Pancreas (tissue), 10 donors: ENCODE data around the gene PIGT. TPM values are rescaled to one million over a fixed set of nuclear protein-coding genes. Genes with fewer than 3 reads are reported as not detected.

Source experiments
- ATAC-seq, 4 donors: fragments of 200-7000 bp; cut with Tn5 transposase; one replicate each; pipeline versions ENCODE4 v1.8.0 to v1.9.1; 2020; ENCODE audit warnings: mild to moderate bottlenecking in 4 of 4, moderate library complexity in 4 of 4
- DNase-seq, 6 donors: peaks; one replicate each; pipeline ENCODE4 v3.0.0-alpha.2; 2020
- FAIRE-seq: peaks from 2 replicates; lab custom pipeline; 2012; peaks lifted over from hg19 to GRCh38; lab: Jason Lieb, UNC
- H3K27ac ChIP-seq, 4 donors: fragments of 200-600 bp; sonication (generic); 1 replicate in 3 of 4; 2 replicates in 1 of 4; pipeline versions ENCODE4 v1.5.0 to v1.8.0; 2020
- H3K27me3 ChIP-seq, 4 donors: fragments of 200-600 bp; one replicate each; pipeline ENCODE4 v1.8.0; 2021
- H3K36me3 ChIP-seq, 3 donors: fragments of 200-600 bp; sonication (generic) in 1 of 3; one replicate each; pipeline versions ENCODE4 v1.5.0 to v1.8.0; 2020 to 2021
- H3K4me1 ChIP-seq, 3 donors: fragments of 200-600 bp; one replicate each; pipeline ENCODE4 v1.8.0; 2021
- H3K4me3 ChIP-seq, 4 donors: fragments of 200-600 bp; sonication (generic) in 2 of 4; one replicate each; pipeline versions ENCODE4 v1.5.0 to v1.8.0; 2020 to 2021
- H3K9me3 ChIP-seq, 4 donors: fragments of 200-600 bp; one replicate each; pipeline ENCODE4 v1.8.0; 2021
- WGBS, 2 donors: extraction: QIAGEN DNeasy Blood & Tissue Kit; methylation state at CpG; one replicate each; pipeline ENCODE4 v1.1.7; 2013; 5-methylcytosine and 5-hydroxymethylcytosine counted together
- intact Hi-C, 3 donors: fragments of 100-400 bp; cut with DNase I; formaldehyde crosslinking; loops; one replicate each; pipeline versions ENCODE4 v1.11.1 to v1.14.2; 2022
- polyA plus RNA-seq, 2 donors: library from polyadenylated mRNA; stranded (reverse); fragments of 200-250 nt; gene quantifications; one replicate each; pipeline ENCODE4 v1.2.3, GENCODE V29; 2013
- total RNA-seq, 6 donors: library from RNA; stranded (reverse); fragmentation: NEBNext Ultra II Directional in 4 of 6; extraction: Animal tissue kit (Norgen Biotek cat#: 25700) in 4 of 6; gene quantifications; one replicate each; pipeline versions ENCODE4 v1.2.1 to v1.2.4, GENCODE V29; 2021 to 2023
- TF ChIP-seq, protein P1 (sequence below), 4 donors: fragments of 200-600 bp; sonication (generic) in 3 of 4; IDR thresholded peaks; one replicate each; pipeline versions ENCODE4 v1.5.0 to v1.8.0; 2021; ENCODE audit warnings: antibody characterized with exemption in 4 of 4
- donor health status: healthy with polysubstance abuse.
- donor health status: DM: no; HTN: no; CAD: no; lungs with moderate emphysema.
- donor health status: DM: no; HTN: no; CAD: no.
- donor health status: control.
- donor health status: control.
- donor health status: Bipolar disorder and iron deficiency.
- donor health status: DM: yes; HTN: yes; CAD: no.
- donor health status: DM: no; HTN: no; CAD: no.
- donor health status: DM: no; HTN: no; CAD: no.
- donor health status: DM: yes; HTN: yes; CAD: no.

PIGT gene
- total and polyA plus RNA-seq, 8 donors = 35.3 to 69.1 (median 52.7) TPM

DNA sequence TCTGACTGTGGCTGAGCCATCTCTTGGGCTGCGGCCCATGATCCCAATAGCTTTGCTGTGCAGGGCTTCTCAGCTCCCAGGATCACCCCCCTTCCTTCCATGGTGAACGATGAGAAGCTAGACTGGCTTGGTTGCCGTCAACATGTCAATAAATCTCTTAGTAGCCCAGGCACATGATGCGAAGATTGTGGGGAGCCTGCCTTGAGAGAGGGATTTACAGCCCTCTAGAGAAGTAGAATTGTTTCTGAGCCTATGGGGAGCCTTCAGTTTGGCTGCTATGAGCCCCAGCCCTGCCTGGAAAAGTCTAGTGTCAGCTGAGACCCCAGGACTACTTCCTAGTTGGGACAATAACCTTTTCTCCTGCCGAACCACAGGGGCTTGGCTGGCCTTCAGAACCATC, 3.3 kb upstream of the PIGT start:
- H3K9me3 ChIP-seq = no peaks in the 10 kb centered on the region
- FAIRE-seq (no peak), ATAC-seq (no peak), DNase-seq (no peak)
- peaks cover 0 to 6% (median 0%) of the 10 kb centered on the region in 3 donors for H3K36me3 ChIP-seq
- intact Hi-C loops = no loop called here
- H3K4me1 ChIP-seq = peaks cover 3 to 12% (median 12%) of the 10 kb centered on the region in 3 donors
- no peak overlapping the region for H3K27ac ChIP-seq
- H3K27me3 ChIP-seq = no peaks in the 10 kb centered on the region
- TF ChIP-seq, protein P1, sequence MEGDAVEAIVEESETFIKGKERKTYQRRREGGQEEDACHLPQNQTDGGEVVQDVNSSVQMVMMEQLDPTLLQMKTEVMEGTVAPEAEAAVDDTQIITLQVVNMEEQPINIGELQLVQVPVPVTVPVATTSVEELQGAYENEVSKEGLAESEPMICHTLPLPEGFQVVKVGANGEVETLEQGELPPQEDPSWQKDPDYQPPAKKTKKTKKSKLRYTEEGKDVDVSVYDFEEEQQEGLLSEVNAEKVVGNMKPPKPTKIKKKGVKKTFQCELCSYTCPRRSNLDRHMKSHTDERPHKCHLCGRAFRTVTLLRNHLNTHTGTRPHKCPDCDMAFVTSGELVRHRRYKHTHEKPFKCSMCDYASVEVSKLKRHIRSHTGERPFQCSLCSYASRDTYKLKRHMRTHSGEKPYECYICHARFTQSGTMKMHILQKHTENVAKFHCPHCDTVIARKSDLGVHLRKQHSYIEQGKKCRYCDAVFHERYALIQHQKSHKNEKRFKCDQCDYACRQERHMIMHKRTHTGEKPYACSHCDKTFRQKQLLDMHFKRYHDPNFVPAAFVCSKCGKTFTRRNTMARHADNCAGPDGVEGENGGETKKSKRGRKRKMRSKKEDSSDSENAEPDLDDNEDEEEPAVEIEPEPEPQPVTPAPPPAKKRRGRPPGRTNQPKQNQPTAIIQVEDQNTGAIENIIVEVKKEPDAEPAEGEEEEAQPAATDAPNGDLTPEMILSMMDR (IDR thresholded peaks at IDR 0.05) = no peak
- 68 to 73% methylated on average over 5 of the region's 5 CpGs for WGBS, 2 donors
- no peak overlapping the region for H3K4me3 ChIP-seq

DNA sequence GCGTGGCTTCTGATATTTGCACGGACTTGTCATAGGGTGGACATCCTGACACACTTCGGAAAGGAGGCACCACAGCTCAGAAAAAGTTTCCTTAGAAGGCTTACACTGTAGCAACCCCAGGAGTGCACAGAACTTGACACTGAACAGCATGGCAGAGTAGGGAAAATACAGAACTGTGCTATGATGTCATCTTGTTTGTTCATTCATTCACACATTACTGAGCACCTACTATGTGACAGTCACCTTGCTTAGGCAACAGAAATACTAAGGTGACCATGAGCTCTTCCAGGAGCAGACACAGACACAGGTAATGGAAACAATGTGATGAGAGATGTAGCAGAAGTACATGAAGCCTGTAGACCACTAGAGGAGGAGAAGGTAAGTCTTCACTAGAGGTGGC, 2.5 kb upstream of the PIGT start:
- no peak for FAIRE-seq

DNA sequence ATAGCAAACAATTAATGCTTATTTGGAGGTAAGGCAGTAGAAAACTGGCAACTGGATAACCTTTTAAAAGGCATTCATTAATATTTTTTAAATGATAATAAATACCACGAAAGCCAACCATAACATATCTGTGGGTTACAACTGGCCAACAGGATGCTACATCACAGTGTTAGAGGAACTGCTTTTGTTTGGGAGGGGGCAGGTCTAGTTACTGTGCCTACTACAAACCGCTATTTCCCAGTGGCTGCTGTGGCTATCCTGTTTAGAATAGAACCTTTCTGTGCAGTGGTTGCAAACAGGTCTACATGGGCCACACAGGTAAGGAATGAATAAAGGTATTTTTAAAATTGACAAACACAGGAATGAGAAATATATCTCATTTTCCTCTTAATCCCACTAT, 976 bp downstream of the PIGT start:
- no peaks in the 10 kb centered on the region for H3K27me3 ChIP-seq
- no peak for FAIRE-seq
- no peaks in the 10 kb centered on the region for H3K9me3 ChIP-seq
- H3K27ac ChIP-seq = no peak overlapping the region
- DNase-seq = no peak
- WGBS, 2 donors = 60 to 76% methylated on average over 2 of the region's 2 CpGs
- intact Hi-C loops = no loop called here
- peaks cover 10 to 26% (median 17%) of the 10 kb centered on the region in 3 donors for H3K4me1 ChIP-seq
- no peak for ATAC-seq
- peaks cover 7 to 20% (median 15%) of the 10 kb centered on the region in 3 donors for H3K36me3 ChIP-seq
- TF ChIP-seq, protein P1 (IDR thresholded peaks at IDR 0.05) = no peak
- H3K4me3 ChIP-seq = peak overlapping the region in 2 of 4 donors; percentile 75 to 83

More for the DNA sequence above, 2.5 kb upstream of the PIGT start:
- no peaks in the 10 kb centered on the region for H3K9me3 ChIP-seq
- H3K4me1 ChIP-seq = peaks cover 3 to 12% (median 12%) of the 10 kb centered on the region in 3 donors
- H3K36me3 ChIP-seq = peaks cover 0 to 6% (median 0%) of the 10 kb centered on the region in 3 donors
- H3K4me3 ChIP-seq = no peak overlapping the region
- ATAC-seq (no peak), DNase-seq (no peak)
- intact Hi-C loops = no loop called here
- 51 to 57% methylated on average over 3 of the region's 3 CpGs for WGBS, 2 donors
- H3K27ac ChIP-seq = no peak overlapping the region
- H3K27me3 ChIP-seq = no peaks in the 10 kb centered on the region
- TF ChIP-seq, protein P1 (IDR thresholded peaks at IDR 0.05) = no peak

DNA sequence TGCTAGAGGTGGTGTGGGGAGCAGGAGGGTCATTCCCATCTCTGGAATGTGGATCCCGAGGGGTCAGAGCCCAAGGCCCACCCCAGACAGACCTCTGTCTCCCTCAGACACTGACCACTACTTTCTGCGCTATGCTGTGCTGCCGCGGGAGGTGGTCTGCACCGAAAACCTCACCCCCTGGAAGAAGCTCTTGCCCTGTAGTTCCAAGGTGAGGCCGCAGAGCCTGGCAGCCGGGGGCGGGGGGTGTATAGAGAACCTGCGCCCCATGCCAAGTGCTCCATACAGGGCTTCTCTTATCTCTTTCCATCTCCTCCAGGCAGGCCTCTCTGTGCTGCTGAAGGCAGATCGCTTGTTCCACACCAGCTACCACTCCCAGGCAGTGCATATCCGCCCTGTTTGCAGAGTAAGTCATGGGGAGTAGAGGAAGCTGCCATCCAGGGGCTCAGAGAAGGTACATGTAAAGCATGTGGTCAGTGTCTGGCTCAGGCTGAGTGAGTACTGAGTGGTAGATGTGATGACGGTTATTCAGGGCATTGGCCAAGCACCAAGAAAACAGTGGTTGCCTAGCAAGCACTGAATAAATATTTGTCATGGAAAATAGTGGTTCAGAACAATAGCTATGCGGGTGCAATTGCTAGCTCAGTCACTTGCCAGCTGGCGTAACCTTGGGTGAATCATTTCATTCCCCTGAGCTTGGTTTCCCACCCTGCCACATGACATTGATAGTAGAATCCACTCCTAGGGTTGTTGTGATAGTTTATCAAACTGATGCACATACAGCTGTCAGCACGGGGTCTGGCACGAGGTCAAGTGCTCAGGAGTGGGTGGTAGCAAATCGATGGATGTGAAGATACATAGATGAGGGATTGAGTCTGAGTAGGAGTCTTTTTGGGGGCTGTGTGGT, 3.5 kb downstream of the PIGT start:
- no peak overlapping the region for H3K4me3 ChIP-seq
- H3K4me1 ChIP-seq = peaks cover 10 to 26% (median 17%) of the 10 kb centered on the region in 3 donors
- no peak for FAIRE-seq
- H3K36me3 ChIP-seq = peaks cover 7 to 29% (median 28%) of the 10 kb centered on the region in 3 donors
- TF ChIP-seq, protein P1 (IDR thresholded peaks at IDR 0.05) = no peak
- no peaks in the 10 kb centered on the region for H3K9me3 ChIP-seq
- no peaks in the 10 kb centered on the region for H3K27me3 ChIP-seq
- 64 to 65% methylated on average over 17 of the region's 17 CpGs for WGBS, 2 donors
- intact Hi-C loops = no loop called here
- H3K27ac ChIP-seq = peak overlapping the region; percentile 35 to 83 (median 60)
- DNase-seq = peak in 5 of 6 donors; percentile 55 to 87 (median 86)
- peak; percentile 82 to 91 (median 84) for ATAC-seq
